SH-SY5Y (cell line): Measurements from ENCODE around the gene NT5C2.

Experiments
- GATA2 ChIP-seq: IDR thresholded peaks from 2 replicates; pipeline ENCODE4 v1.6.1; 2011; ENCODE audit warnings: mild to moderate bottlenecking, low read depth, low read length
- GATA3 ChIP-seq: IDR thresholded peaks from 2 replicates; pipeline ENCODE4 v1.6.1; 2011; ENCODE audit warnings: low read depth, mild to moderate bottlenecking, low read length, moderate library complexity

- no peak for TF ChIP-seq GATA2
- no peak for TF ChIP-seq GATA3
These were observed 21.8 kb downstream of the NT5C2 start for GRCh38 chr10:103171278-103171677.
